ENCODE measurements around the gene WNT1. TPM values are rescaled to one million over a fixed set of nuclear protein-coding genes. Genes with fewer than 3 reads are reported as not detected.

Gene WNT1
- total RNA-seq, 2 donors from 2014 or later, result not detected

DNA sequence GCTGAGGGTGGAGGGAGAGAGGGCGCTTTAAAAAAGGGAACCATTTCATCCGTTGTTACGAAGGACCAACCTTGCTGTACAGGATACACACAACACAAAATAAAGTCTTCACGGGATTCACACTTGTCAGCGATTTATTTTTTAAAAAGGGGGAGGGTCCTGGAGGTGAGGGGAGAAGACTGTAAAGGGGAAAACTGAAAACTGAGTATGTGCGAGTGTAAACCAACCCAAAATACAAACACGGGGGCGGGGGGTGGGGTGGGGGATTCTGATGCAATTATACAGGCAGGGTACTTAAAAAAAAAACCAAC, 41.0 kb downstream of the WNT1 start:
- DNase-seq (no peak), ATAC-seq (peak in 1 of 2 donors; percentile 13)
- intact Hi-C loops (cut with DNase I), result no loop called here

DNA sequence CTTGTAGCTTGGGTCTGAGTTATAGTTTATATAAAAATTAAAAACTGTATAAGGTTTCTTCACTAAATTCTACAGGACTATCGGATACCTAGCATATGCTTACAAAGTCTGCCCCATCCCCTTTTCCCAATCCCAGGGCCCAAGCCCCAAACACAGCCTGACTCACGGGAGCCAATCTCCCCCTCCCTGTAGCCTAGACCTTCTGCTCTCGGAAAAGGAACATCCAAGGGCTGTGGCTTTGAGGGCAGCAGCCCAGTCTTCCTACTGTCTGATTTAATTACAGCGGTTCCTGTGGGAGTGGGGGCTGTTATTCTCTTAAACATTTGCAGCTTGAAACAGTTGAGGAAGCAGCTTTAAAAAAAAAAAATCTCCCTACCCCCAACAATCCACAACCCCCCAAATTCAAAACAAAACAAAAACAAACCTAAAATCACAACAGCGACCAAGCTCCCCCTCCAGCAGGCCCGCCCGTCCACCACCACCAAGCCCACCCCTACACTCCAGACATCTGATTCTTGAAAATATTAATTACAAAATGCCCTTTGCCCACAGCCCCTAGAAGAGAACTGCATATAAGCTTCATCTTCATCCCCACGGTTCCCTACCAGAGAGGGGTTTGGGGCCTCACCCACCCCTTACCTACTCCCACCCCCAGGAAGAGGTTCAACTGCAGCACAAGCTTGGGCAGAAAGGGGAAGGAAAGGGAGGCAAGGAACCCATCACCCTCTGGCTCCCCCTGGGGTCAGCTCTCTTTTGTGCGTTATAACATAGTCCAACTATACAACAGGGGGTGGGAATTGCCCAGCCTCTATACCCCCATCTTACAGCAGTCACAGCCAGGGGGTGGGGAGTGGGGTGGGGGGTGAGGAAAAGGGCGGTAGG, 41.6 kb downstream of the WNT1 start:
- intact Hi-C loops (cut with DNase I), result no loop called here
- no peak for DNase-seq
- peak in 1 of 2 donors; percentile 3 for ATAC-seq

DNA sequence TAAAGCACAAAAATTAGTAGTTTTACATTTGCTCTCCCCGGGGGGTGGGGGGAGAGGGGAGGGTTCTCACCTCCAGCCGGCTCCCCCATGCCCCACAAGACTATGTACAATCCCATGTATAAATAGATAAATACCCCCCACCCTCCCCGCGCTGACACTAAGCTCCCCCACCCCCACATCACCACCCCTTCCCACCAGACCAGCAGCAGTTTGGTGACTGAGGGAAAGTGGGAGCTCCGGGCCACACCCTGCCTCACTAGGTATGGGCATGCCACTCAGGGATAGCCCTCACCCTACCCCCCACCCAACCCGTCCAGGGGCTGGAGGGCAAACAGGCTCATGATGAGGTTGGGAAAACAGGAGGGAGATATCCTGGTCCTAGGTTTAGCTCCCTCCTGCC, 42.3 kb downstream of the WNT1 start:
- no peak for ATAC-seq
- DNase-seq, result no peak
- intact Hi-C loops (cut with DNase I), result no loop called here

DNA sequence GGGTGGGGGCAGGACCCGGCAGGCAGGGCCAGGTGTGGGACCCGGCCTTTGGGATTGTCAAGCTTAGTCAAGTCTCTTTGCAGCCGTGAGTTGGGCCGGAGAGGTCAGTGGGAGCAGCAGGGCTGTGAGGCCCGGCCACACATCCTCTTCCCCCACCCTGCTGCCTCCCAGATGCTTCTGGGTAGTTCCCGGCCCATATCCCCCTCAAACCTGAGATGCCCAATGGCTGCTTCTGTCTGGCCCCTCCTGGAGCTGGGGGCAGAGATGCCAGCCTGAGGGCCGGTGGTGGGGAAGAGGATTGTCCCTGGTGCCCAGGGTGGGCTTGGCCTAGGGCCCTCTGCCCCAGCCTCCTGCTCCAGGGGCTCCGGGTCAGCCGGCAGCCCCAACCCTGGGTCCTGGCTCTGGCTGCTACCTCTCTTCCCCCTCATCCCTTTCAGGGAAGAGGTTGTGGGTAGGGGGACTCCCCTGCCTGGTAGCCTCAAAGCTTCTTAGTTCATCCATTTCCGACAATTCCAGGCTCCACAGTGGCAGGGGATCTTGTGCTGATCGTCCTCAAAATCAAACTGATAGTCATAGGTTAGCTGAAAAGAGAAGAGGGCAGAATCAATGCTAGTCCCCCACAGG, 43.3 kb downstream of the WNT1 start:
- no peak for ATAC-seq
- intact Hi-C loops (cut with DNase I), result no loop called here
- DNase-seq, result no peak

DNA sequence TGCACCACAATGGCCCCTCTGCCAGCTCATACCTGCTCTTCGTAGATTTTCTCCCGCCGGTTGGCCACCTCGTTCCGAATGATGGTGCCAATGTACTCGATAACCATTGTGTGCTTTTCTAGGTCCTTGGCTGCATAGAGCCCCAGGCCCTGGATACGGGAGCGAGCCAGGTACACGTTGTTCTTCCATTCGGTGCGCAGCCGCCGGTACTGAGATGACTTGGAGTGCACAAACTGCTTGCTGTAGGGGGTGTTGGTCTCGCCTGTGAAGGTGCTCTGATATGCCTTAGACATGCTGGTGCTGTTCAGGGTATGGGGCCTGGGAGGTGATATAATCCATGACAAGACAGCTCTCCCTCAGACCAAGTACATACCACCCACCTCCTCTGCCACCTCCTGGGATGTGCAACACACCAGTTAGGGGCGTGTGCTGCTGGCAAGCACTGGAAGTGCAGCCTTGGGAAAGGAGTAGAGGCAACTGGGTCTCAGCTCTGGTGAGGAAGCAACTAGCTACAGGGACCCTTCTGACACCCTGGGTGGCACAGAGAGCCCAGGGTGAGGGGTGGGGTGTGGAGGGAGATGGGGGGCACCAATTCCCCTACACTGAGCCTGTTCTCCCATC, 44.5 kb downstream of the WNT1 start:
- no peak for DNase-seq
- ATAC-seq, result no peak
- intact Hi-C loops (cut with DNase I), result no loop called here

DNA sequence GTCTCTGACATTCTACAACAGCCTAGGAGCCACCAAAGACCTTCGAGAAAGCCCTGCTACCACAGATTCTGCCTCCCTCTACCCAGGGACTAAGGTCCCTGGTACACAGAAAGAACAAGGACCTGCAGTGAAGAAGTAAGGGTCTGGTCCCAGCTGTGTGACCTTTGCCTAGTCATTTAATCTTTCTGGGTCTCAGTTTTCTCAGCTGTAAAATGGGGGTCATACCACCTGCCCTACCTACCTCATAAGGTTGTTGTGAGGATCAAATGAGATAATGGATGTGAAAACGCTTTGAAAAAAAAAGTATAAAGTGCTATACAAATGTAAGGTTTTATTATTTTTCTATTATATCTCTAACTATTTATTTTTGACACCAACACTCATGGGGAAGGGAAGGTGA, 45.7 kb downstream of the WNT1 start:
- intact Hi-C loops (cut with DNase I), result no loop called here
- ATAC-seq, result no peak
- DNase-seq, result no peak

DNA sequence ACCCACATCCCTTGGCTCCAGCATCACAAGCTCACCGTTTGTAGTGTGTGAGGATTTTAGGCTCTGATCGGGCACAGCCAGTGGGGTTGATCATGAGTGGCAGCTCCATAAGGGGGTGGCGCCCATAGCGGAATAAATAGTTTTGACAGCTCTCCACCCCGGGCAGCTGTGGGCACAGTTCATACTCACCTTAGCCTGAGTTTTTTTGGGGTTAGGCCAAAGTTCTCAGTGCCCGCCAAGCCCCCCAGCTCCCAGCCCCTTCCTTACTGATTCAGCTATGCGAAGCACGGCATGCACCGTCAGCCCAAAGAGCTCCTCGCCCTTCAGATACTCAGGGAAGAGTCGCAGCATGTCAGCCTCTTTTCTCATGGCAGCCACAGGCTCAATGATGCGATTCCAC, 46.4 kb downstream of the WNT1 start:
- intact Hi-C loops (cut with DNase I), result no loop called here
- ATAC-seq (no peak), DNase-seq (no peak)

DNA sequence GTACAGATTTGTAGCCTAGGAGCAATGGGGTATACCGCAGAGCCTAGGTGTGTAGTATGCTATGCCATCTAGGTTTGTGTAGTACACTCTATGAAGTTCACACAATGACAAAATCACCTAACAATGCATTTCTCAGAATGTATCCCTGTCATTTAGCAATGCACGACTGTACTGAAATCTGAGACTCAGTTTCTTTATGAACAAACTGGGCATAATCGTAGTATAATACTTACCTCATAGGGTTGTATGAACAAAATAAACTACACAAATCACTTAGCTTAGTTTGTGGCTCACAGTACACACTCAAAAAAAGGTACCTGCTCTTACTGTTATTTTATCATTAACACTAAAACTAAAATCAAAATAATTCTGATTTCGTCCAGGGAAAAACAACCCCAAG, 47.3 kb downstream of the WNT1 start:
- DNase-seq, result no peak
- no peak for ATAC-seq
- intact Hi-C loops (cut with DNase I), result no loop called here

DNA sequence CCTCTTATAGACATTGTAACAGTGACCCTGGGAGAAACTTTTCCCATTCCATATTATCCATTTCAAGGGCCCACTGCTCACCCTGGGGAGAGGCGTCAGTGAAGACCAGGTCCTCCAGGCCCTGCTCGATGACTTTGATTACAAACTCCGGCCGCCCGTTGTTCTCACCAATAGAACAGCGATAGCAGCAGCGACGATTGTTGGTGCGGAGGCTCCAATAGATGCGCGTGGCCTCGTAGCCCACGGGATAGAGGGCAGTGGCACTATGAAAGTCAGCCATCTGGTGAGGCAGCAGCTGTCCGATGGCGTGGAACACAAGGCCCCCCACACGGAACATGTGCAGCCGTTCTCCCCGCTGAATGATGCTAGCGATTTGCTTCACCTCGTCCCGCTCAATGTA, 48.0 kb downstream of the WNT1 start:
- no peak for ATAC-seq
- intact Hi-C loops (cut with DNase I), result no loop called here
- no peak for DNase-seq

DNA sequence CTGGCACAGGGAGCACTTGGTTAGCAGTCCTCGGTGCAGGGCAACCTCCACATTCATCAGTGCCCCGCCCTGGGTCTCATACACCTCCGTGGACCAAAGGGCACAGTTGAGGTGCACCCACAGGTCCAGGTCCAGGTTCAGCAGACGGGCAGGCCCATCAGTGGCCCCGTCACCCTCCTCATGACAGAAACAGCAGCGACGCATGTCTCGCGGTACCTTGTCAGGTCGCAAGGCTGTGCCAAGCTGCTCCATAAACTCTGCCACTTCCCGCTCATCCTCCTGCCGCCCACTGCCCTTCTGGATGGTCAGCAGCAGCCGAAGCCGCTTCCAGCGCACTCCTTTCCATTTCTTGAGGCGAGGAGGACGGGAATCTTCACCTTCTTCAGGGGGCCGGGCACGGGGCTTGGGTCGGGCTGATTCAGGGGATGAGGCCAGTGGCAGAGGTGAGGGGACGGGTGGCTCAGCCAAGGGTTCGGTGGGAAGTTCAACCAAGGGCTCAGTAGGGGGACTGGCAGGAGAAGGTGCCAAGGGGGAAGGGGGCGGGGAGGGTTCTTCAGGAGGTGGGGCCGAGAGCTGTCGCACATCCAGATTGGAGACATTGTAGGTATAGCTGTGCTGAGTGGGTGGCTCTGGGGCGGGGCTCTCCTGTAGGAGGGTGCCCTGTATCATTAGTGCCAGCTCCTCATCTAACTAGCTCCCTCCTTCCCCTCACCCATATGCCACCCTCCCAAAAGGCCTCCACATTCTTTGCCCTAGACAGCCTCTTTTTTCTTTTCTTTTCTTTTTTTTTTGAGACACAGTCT, 48.8 kb downstream of the WNT1 start:
- ATAC-seq, result no peak
- intact Hi-C loops (cut with DNase I), result no loop called here
- DNase-seq, result no peak

DNA sequence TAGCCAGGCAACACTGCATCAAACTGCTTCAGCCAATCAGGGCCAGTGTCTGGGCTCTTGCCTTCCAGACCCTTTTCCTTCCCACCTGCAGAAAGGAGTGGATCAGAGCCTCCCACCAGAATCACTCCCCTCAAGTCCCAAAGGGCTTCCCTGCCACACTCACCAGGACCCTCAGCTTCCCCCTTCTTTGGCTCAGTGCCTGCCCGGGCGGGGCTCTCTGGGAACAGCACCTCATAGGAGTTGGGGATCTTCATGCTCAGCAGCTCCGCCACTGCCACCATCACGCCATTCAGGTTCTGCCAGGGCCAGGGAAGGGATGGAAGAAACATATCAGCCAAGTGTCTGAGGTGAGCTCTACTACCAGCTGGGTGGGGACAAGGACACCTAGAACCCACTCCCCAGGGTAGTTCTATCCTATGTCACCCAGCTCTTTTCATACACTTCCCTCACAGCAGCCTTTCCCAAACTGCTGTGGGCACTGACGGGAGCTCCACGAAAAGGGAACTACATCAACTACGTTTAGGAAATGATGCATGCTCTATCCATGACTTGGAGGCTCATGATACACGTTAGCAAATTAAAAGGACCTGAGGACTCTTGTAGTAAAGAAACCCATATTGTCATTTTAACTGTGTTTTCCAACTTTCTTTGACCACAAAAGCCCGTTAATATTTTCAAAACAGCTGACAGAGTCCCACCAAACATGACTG, 49.9 kb downstream of the WNT1 start:
- DNase-seq, result no peak
- intact Hi-C loops (cut with DNase I), result no loop called here
- ATAC-seq, result no peak

DNA sequence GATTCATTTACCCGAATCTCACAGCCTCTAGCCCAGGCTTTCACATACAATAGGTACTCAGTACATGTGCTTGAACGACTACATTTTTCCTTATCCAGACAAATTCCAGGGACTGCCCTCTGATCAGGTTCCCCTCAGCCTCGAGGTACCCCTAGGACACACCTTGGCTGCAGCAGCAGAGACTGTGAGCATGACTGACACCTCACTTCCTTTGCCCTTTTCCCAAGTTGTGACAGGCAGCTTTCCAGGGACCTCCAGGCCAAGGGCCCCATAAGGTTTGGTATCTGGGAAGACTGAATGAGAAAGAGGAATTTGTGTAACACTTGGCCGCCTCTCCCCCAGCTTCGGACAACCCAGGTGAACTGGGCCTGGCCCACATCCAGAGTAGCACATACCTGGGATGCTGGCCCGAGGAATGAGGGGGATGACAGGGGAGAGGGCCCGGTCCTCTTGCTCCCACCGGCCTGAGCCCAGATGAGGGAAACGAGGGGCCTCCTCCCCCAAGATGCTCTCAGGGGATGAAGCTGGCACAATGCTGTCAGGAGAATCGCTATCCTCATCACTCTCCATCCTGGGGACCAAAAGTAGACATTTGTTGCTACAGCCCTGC, 50.6 kb downstream of the WNT1 start:
- DNase-seq (no peak), ATAC-seq (no peak)
- intact Hi-C loops (cut with DNase I), result no loop called here

DNA sequence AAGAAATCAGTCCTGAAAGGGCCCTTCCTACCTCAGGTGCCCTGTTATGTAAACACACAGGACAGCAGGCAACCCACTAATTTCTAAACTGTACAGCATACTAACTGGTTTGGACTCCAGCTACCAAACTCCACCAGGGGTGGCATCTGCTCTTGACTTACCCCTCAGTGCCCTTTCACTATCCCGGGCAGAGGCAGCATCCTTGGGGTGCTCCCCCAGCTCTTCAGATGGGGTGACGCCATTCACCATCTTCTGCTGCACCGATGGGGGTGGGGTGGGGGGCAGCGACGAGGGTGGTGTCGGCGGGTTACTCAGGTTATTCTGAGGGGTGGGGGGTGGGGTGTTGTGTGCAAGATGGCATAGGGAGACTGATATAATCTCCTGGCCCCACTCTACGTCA, 52.0 kb downstream of the WNT1 start:
- DNase-seq (no peak), ATAC-seq (no peak)

DNA sequence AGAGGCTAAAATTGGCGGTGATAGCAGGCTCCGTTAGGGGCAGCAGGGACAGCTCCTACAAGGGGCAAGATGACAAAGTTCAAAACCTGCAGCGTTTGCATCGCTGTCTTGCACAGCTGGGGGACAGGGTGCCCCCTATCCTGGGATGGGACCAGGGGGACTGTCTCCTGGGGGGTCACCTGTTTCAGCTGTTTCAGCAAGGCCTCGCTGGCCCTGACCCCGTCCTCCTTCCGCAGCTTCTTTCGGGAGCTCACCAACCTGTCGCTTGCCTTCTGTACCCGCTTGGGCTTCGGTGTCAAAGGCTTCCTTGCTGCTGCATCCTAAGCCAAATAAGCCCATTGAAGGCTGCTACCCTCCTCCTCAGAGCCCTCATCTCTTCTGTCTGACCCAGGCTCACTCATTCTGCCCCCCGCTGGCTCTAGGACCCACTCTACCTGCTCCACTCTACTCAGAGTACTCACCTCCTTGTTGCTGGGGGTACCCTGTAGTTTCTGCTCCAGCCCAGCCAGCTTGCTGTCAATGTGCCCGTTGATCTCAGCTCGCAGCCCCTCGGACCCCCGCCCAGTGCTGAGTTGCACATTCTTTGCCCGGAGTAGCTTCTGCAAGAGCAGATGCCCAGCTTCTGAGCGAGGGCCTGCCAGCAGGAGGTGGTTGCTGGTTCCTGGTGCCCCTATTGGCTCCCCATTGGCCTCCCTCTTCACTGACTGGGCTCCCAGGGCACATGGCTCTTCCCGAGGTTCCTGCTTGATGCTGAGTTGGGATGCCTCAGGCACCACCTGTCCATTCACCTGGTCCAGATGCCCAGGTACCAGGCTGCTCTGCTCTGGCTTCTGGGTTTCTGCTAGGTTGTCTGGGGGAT, 52.8 kb downstream of the WNT1 start:
- ATAC-seq, result no peak
- intact Hi-C loops (cut with DNase I), result no loop called here

More for the DNA sequence above, 52.0 kb downstream of the WNT1 start:
- intact Hi-C loops (cut with DNase I), result no loop called here

DNA sequence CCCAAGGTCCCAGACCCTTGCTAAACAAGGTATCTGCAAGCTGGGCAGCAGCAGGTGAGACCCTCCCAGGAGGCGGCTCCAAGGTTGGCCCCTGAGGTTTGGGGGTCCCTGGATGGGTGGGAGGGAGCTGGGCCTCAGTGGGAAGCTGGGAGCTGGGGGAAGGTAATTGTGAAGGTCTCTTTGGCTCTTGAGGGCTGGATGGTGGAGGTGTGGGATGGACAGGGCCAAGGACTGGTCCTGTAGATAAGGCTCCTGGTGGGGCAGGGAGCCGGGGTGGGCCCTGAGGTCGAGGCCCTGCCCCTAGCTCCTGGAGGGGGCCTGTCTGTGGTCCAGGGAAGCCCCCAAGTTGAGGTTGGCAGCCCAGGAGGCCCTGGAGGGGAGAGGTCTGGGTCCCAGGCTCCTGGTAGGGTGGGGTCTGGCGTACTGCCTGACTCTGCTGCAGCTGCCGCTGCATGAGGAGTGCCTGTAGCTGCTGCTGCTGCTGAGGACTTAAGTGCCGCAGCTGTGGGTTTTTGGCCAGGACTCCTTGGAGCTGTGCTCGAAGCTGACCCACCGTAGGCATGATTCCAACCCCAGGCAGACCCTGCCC, 53.5 kb downstream of the WNT1 start:
- ATAC-seq (no peak), DNase-seq (no peak)
- intact Hi-C loops (cut with DNase I), result no loop called here

More for the DNA sequence above, 52.8 kb downstream of the WNT1 start:
- DNase-seq, result no peak
